ENCODE data around the gene FLVCR1. TPM values are rescaled to one million over a fixed set of nuclear protein-coding genes. Genes with fewer than 3 reads are reported as not detected.

The FLVCR1 gene
- total and polyA plus RNA-seq, 2 donors from 2014 or later = 2.9 to 6.8 TPM

DNA sequence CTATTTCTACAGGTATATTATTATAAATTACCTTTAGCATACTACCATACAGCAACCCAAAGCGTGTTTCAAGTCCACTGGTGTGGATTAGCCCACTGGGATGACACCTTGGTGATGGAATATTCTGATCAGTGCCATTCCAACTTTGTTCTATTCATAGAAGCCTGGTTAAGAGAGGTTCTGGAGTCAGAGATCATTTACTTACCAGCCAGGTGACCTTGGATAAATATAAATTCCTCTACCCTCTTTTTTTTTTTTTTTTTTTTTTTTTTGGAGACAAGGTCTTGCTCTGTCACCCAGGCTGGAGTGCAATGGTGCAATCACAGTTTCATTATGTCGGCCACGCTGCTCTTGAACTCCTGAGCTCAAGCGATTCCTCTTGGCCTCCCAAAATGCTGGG is 10.5 kb upstream of the FLVCR1 start, which contains the start of gene SPATA45:
SPATA45 (minus strand) TSS at position 101 of the 400 bp plus-strand sequence. CDS start 11,500 bp downstream, outside the sequence.
- H3K4me1 ChIP-seq (ENCODE audit: control insufficient read depth in 2 of 3, insufficient read depth in 2 of 3, low read depth in 1 of 3, low read length in 3 of 3) = no peaks in the 10 kb centered on the region
- H3K9me3 ChIP-seq (ENCODE audit: control insufficient read depth in 2 of 3, insufficient read depth in 1 of 3, low read length in 3 of 3) = no peaks in the 10 kb centered on the region
- H3K4me3 ChIP-seq (ENCODE audit: low read length in 3 of 3) = no peak within 1 kb of the TSS
- H3K36me3 ChIP-seq (ENCODE audit: control insufficient read depth in 2 of 3, insufficient read depth in 3 of 3, low read length in 3 of 3) = no peaks in the 10 kb centered on the region
- H3K27me3 ChIP-seq (ENCODE audit: control insufficient read depth, insufficient read depth, low read length) = no peaks in the 10 kb centered on the region
- H3K9ac ChIP-seq (ENCODE audit: low read length in 3 of 3) = no peak within 1 kb of the TSS
- TF ChIP-seq, protein P1, sequence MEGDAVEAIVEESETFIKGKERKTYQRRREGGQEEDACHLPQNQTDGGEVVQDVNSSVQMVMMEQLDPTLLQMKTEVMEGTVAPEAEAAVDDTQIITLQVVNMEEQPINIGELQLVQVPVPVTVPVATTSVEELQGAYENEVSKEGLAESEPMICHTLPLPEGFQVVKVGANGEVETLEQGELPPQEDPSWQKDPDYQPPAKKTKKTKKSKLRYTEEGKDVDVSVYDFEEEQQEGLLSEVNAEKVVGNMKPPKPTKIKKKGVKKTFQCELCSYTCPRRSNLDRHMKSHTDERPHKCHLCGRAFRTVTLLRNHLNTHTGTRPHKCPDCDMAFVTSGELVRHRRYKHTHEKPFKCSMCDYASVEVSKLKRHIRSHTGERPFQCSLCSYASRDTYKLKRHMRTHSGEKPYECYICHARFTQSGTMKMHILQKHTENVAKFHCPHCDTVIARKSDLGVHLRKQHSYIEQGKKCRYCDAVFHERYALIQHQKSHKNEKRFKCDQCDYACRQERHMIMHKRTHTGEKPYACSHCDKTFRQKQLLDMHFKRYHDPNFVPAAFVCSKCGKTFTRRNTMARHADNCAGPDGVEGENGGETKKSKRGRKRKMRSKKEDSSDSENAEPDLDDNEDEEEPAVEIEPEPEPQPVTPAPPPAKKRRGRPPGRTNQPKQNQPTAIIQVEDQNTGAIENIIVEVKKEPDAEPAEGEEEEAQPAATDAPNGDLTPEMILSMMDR (IDR thresholded peaks at IDR 0.05; ENCODE audit: borderline replicate concordance, extremely low read depth, insufficient read depth) = no peak
- no peak within 1 kb of the TSS for H3K27ac ChIP-seq (ENCODE audit: low read depth in 2 of 2, low read length in 2 of 2)
- intact Hi-C loops (cut with DNase I) = no loop called here
- no peak for DNase-seq
- no peak for FAIRE-seq

DNA sequence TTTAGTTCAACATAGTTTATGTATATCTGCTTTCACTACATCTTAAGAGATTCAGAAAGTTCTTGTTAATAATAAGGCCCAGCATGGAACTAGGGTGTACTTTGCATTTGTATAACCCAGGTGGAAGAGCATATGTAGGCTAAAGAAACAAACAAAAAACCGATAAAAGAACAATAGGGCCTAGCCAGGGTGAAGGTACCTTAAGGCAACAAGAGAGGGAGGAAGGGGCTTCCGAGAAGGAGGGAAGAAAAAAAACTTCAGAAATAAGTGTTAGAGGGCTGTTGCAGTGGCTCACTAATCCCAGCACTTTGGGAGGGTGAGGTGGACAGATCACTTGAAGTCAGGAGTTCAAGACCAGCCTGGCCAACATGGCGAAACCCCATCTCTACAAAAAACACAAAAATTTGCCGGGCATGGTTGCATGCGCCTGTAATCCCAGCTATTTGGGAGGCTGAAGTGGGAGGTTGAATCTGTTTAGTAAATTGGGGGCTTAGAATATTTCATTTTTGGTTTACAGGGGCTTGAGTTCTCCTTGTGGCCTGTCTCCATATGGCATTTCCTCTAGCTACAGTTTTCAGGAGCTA is 5.9 kb upstream of the FLVCR1 start:
- H3K36me3 ChIP-seq (ENCODE audit: control insufficient read depth in 2 of 3, insufficient read depth in 3 of 3, low read length in 3 of 3) = no peaks in the 10 kb centered on the region
- H3K27me3 ChIP-seq (ENCODE audit: control insufficient read depth, insufficient read depth, low read length) = no peaks in the 10 kb centered on the region
- H3K9ac ChIP-seq (ENCODE audit: low read length in 3 of 3) = no peak overlapping the region
- peaks cover 0 to 4% (median 0%) of the 10 kb centered on the region in 3 donors for H3K4me1 ChIP-seq (ENCODE audit: control insufficient read depth in 2 of 3, insufficient read depth in 2 of 3, low read depth in 1 of 3, low read length in 3 of 3)
- DNase-seq = no peak
- no peak overlapping the region for H3K27ac ChIP-seq (ENCODE audit: low read depth in 2 of 2, low read length in 2 of 2)
- FAIRE-seq = no peak
- H3K4me3 ChIP-seq (ENCODE audit: low read length in 3 of 3) = no peak overlapping the region
- TF ChIP-seq, protein P1 (IDR thresholded peaks at IDR 0.05; ENCODE audit: borderline replicate concordance, extremely low read depth, insufficient read depth) = no peak
- intact Hi-C loops (cut with DNase I) = no loop called here
- H3K9me3 ChIP-seq (ENCODE audit: control insufficient read depth in 2 of 3, insufficient read depth in 1 of 3, low read length in 3 of 3) = no peaks in the 10 kb centered on the region

- Histone ChIP-seq H3K4me3 (ENCODE audit: low read length in 3 of 3) (no peak overlapping the region), H3K9ac (ENCODE audit: low read length in 3 of 3) (no peak overlapping the region), H3K27me3 (ENCODE audit: control insufficient read depth, insufficient read depth, low read length) (no peaks in the 10 kb centered on the region), H3K4me1 (ENCODE audit: control insufficient read depth in 2 of 3, insufficient read depth in 2 of 3, low read depth in 1 of 3, low read length in 3 of 3) (peaks cover 0 to 7% (median 0%) of the 10 kb centered on the region in 3 donors), H3K27ac (ENCODE audit: low read depth in 2 of 2, low read length in 2 of 2) (no peak overlapping the region), H3K36me3 (ENCODE audit: control insufficient read depth in 2 of 3, insufficient read depth in 3 of 3, low read length in 3 of 3) (no peaks in the 10 kb centered on the region), H3K9me3 (ENCODE audit: control insufficient read depth in 2 of 3, insufficient read depth in 1 of 3, low read length in 3 of 3) (no peaks in the 10 kb centered on the region)
- intact Hi-C loops (cut with DNase I) = no loop called here
- peak in 2 of 5 donors; percentile 11 to 53 for DNase-seq
- TF ChIP-seq, protein P1 (IDR thresholded peaks at IDR 0.05; ENCODE audit: borderline replicate concordance, extremely low read depth, insufficient read depth) = no peak
- peak; percentile 73 for FAIRE-seq
Observed at GRCh38 chr1:212853658-212854057, 4.4 kb upstream of the FLVCR1 start.
